ENCODE measurements around the gene CTNNBL1. TPM values are rescaled to one million over a fixed set of nuclear protein-coding genes. Genes with fewer than 3 reads are reported as not detected.

CTNNBL1 gene
- total RNA-seq, 1 donor: 19.5 TPM

DNA sequence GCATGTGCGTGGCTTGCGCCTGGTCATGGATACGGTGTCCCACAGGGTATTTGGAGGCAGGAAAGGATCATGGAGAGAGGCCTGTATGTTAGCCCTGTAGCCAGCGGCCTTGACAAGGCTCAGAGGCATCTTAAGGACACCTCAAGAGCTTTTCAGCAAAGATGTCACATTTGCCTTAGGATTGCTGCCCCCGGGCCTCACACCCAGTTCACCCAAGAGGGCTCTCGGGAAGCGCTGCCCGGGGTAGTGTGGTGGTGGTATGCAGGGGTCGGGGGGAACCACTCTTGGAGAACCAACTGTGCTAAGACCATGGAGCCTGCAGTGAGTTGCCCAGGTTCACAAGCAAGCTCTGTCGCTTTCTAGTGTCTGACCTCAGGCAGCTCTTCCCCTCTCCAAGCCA lies 172.2 kb downstream of the CTNNBL1 start:
- H3K27me3 ChIP-seq (ENCODE audit: insufficient read depth, low read length): no peaks in the 10 kb centered on the region
- TF ChIP-seq CTCF (IDR thresholded peaks at IDR 0.05; ENCODE audit: extremely low read depth, low read depth, low read length): no peak
- H3K27ac ChIP-seq (ENCODE audit: low read depth, low read length): no peak overlapping the region

GRCh38 chr20:37867289-37868195 lies 173.7 kb downstream of the CTNNBL1 start:
- DNase-seq (ENCODE audit: insufficient read length, low spot score, missing footprints): no peak
- H3K36me3 ChIP-seq (ENCODE audit: insufficient read depth, low read length): no peaks in the 10 kb centered on the region
- no peak for TF ChIP-seq CTCF (IDR thresholded peaks at IDR 0.05; ENCODE audit: extremely low read depth, low read depth, low read length)
- H3K4me2 ChIP-seq (ENCODE audit: insufficient read depth, low read length): no peak overlapping the region
- no peaks in the 10 kb centered on the region for H3K79me2 ChIP-seq (ENCODE audit: insufficient read depth, low read length)
- no peaks in the 10 kb centered on the region for H3K4me1 ChIP-seq (ENCODE audit: insufficient read depth, low read length)
- H3K4me3 ChIP-seq (ENCODE audit: insufficient read depth, low read length): no peak overlapping the region
- H3K27ac ChIP-seq (ENCODE audit: low read depth, low read length): no peak overlapping the region
- peaks cover 5% of the 10 kb centered on the region for H4K20me1 ChIP-seq (ENCODE audit: insufficient read depth, low read length)
- H2AFZ ChIP-seq (ENCODE audit: low read length): no peak overlapping the region
- H3K9me3 ChIP-seq (ENCODE audit: low read depth, low read length): no peaks in the 10 kb centered on the region
- H3K27me3 ChIP-seq (ENCODE audit: insufficient read depth, low read length): no peaks in the 10 kb centered on the region

More for the DNA sequence above, 172.2 kb downstream of the CTNNBL1 start:
- peaks cover 5% of the 10 kb centered on the region for H4K20me1 ChIP-seq (ENCODE audit: insufficient read depth, low read length)
- H3K9me3 ChIP-seq (ENCODE audit: low read depth, low read length): no peaks in the 10 kb centered on the region
- DNase-seq (ENCODE audit: insufficient read length, low spot score, missing footprints): no peak
- peaks cover 5% of the 10 kb centered on the region for H3K36me3 ChIP-seq (ENCODE audit: insufficient read depth, low read length)
- H3K79me2 ChIP-seq (ENCODE audit: insufficient read depth, low read length): no peaks in the 10 kb centered on the region
- no peak overlapping the region for H3K4me2 ChIP-seq (ENCODE audit: insufficient read depth, low read length)
- no peak overlapping the region for H2AFZ ChIP-seq (ENCODE audit: low read length)
- H3K4me3 ChIP-seq (ENCODE audit: insufficient read depth, low read length): no peak overlapping the region
- no peaks in the 10 kb centered on the region for H3K4me1 ChIP-seq (ENCODE audit: insufficient read depth, low read length)

DNA sequence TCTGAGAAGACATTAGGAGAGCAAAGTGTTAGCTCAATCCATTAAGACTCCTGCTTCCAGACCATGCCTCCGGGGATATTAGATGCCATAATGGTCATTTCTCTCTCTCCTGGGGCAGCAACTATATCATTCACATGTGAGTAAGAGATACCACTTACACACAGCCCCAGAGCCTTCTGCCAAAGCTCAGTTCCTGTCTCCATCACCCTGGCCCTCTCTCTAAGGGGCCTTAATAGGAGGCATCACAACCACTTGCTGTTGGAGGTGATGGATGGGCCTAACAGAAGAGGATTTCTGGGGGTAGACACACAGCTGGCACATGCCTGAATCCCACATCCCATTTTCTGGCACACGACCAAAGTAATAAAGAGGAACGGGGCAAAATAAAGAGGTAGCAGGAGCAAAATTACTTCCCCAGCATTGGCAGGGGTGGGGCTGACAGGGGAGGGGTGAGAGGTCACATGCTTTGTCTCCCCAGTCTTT lies 175.1 kb downstream of the CTNNBL1 start:
- Histone ChIP-seq H2AFZ (ENCODE audit: low read length) (no peak overlapping the region), H3K27me3 (ENCODE audit: insufficient read depth, low read length) (no peaks in the 10 kb centered on the region), H3K79me2 (ENCODE audit: insufficient read depth, low read length) (no peaks in the 10 kb centered on the region), H4K20me1 (ENCODE audit: insufficient read depth, low read length) (no peaks in the 10 kb centered on the region), H3K4me2 (ENCODE audit: insufficient read depth, low read length) (no peak overlapping the region), H3K36me3 (ENCODE audit: insufficient read depth, low read length) (peaks cover 3% of the 10 kb centered on the region), H3K4me1 (ENCODE audit: insufficient read depth, low read length) (no peaks in the 10 kb centered on the region), H3K9me3 (ENCODE audit: low read depth, low read length) (no peaks in the 10 kb centered on the region), H3K4me3 (ENCODE audit: insufficient read depth, low read length) (no peak overlapping the region), H3K27ac (ENCODE audit: low read depth, low read length) (no peak overlapping the region)
- no peak for TF ChIP-seq CTCF (IDR thresholded peaks at IDR 0.05; ENCODE audit: extremely low read depth, low read depth, low read length)
- DNase-seq (ENCODE audit: insufficient read length, low spot score, missing footprints): no peak

DNA sequence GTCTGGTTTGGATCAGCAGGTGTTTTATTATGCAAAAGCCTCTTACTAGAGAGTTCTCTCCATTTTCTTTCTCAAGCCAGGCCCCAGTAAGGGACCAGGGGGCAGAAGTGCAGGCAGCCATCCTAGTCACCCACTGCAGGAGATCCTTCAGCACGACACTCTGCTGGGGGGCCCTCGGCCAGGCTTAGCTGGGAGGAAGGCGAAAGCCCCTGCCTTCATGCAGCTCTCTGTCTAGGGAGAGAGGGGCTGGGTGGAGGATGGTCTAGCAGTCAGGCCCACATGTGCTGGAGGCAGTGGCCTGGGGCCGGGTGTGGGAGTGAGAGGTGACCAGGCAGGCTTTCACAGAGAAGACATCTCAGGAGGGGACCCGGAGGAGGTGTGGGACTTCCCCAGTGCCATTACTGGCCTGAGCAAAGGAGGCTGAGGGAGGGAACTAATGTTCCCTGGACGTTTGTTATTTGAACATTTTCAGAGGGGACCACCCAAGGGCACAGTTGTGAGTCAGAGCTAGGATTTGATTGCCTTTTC lies 175.6 kb downstream of the CTNNBL1 start:
- no peak for DNase-seq (ENCODE audit: insufficient read length, low spot score, missing footprints)
- H3K27ac ChIP-seq (ENCODE audit: low read depth, low read length): no peak overlapping the region
- no peaks in the 10 kb centered on the region for H3K79me2 ChIP-seq (ENCODE audit: insufficient read depth, low read length)
- H3K9me3 ChIP-seq (ENCODE audit: low read depth, low read length): no peaks in the 10 kb centered on the region
- no peaks in the 10 kb centered on the region for H3K4me1 ChIP-seq (ENCODE audit: insufficient read depth, low read length)
- H3K27me3 ChIP-seq (ENCODE audit: insufficient read depth, low read length): no peaks in the 10 kb centered on the region
- TF ChIP-seq CTCF (IDR thresholded peaks at IDR 0.05; ENCODE audit: extremely low read depth, low read depth, low read length): no peak
- no peak overlapping the region for H3K4me2 ChIP-seq (ENCODE audit: insufficient read depth, low read length)
- peaks cover 6% of the 10 kb centered on the region for H3K36me3 ChIP-seq (ENCODE audit: insufficient read depth, low read length)
- no peak overlapping the region for H3K4me3 ChIP-seq (ENCODE audit: insufficient read depth, low read length)
- no peaks in the 10 kb centered on the region for H4K20me1 ChIP-seq (ENCODE audit: insufficient read depth, low read length)
- no peak overlapping the region for H2AFZ ChIP-seq (ENCODE audit: low read length)

Measured in osteoblast (primary cell).